GM18520 (cell line): ENCODE results near the gene TTYH3.

ENCODE experiments used
- ATAC-seq: cut with Tn5 transposase; IDR thresholded peaks from one replicate; pipeline ENCODE4 v1.9.1; 2021; ENCODE audit not compliant: unreplicated experiment

Gene TTYH3

DNA sequence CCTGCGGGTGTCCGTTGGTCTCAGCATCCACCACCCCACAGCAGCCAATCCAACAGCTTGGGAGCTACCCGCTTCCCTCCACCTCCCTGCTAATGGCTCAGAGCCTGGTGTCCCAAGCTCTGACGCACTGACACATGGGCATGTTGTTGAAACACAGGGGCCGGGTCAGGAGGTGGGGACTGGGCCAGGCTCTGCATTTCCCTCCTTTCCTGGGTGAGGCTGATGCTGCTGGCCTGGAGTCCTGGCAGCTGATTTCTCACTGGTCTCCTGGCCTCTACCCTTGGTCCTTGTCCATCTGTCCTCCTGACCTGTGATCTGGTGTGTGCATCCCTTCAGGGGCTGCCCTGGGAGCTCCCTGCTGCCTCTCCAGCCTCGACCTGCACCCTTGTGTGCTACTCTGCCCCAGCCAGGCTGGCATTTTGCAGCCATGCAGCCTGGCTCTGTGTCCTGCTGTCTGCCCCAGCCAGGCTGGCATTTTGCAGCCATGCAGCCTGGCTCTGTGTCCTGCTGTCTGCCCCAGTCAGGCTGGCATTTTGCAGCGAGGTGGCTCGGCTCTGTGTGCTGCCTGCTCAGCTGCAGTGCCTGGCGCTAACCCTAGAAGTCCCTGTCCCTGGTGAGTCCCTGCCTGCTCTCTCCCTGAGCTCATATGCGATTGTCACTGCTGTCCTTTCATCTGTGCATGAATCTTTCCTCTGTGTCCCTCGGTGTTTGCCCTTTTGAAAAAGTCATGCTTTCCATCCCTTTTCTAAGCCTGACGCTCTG lies 70.2 kb downstream of the TTYH3 start:
- ATAC-seq, result no peak

DNA sequence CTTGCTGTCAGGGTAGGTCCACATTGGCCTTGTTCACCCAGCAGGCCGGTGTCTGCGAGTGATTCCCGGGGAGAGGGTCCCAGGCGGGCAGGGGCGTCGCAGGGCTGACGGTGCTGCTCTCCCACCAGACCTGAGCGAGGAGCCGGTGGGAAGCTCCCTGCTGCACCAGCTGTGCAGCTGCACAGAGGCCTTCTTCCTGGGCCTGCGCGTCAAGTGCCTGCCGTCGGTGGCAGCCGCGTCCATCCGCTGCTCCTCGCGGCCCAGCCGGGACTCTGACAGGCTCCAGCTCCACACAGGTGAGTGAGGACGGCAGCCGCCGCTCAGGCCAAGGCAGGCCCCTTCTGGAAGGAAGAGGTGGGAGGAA lies 70.8 kb downstream of the TTYH3 start:
- ATAC-seq, result no peak

DNA sequence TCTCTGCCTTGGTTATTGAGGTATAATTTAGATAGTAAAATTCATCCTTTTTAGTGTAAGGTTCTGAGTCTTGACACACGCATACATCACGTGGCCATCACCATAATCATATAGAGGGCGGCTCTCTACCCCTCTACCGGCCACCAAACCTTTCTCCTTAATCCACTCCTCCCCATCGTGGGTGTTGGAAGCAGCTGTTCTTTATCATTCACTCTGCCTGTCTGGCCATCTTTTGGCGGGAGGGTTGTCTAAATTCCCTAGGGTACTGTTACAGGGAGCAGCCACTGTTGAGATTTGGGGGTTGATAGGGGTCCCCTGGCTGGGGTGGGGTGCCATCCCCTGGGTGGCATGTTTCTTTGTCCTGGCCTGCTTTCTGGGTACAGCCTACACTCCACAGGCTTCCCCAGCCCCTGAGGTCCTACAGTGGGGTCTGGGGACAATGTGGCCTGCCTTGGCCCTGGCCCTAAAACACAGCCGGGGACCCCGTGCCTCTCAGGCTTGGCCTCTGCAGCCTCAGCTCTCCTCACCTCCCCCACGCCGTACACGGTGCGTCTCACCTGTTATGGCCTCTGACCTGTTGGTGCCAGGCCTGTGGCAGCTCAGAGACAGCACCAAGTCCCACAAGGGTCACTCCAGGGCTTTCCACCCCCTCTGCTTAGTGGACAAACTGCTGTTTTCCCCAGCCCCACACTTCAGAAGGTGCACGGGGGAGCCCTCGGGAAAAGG lies 73.7 kb downstream of the TTYH3 start:
- no peak for ATAC-seq

DNA sequence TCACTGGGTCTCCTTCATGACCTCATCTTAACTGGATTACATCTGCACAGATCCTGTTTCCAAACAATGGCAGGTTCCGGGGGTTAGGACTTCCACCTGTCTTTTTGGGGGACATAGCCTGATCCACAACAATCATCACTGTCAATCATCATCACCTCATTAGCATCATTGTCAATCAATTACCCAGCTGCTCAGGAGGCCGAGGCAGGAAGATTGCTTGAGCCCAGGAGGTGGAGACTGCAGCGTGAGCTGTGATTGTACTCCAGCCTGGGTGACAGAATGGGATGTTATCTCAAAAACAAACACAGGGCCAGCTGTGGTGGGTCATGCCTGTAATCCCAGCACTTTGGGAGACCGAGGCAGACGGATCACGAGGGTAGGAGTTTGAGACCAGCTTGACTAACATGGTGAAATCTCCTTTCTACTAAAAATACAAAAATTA lies 74.9 kb downstream of the TTYH3 start:
- ATAC-seq, result no peak

DNA sequence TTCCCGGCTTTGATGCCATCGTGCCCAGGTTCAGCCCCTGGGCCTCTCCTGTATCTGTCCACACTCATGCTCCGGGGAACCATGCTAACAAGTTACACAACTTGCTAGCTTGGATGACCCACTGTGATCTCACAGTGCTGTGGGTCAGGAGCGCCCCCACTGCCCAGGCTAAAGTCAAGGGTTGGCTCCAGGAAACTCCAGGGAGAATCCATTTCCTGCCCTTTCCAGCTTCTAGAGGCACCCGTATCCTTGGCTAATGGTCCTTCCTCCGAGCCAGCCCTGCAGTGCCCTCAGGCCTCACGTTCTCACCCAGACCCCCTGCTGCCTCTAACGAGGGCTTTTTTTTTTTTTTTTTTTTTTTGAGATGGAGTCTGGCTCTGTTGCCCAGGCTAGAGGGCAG lies 75.7 kb downstream of the TTYH3 start:
- no peak for ATAC-seq

DNA sequence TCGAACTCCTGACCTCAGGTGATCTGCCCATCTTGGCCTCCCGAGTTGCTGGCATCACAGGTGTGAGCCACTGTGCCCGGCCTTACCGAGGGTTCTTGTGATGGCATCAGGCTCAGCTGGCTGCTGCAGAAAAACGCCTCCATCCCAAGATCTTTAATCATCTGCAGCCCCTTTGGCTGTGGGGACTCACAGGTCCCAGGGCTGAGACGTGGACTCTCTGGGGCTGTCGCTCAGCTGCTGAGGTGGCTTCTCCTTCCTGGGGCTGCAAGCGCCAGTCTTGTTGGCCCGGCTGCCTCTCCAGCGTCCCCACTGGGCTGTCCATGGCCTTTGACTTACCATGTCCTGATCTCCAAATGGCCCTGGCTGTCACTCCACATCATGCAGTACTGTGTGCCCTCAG lies 76.3 kb downstream of the TTYH3 start:
- no peak for ATAC-seq

DNA sequence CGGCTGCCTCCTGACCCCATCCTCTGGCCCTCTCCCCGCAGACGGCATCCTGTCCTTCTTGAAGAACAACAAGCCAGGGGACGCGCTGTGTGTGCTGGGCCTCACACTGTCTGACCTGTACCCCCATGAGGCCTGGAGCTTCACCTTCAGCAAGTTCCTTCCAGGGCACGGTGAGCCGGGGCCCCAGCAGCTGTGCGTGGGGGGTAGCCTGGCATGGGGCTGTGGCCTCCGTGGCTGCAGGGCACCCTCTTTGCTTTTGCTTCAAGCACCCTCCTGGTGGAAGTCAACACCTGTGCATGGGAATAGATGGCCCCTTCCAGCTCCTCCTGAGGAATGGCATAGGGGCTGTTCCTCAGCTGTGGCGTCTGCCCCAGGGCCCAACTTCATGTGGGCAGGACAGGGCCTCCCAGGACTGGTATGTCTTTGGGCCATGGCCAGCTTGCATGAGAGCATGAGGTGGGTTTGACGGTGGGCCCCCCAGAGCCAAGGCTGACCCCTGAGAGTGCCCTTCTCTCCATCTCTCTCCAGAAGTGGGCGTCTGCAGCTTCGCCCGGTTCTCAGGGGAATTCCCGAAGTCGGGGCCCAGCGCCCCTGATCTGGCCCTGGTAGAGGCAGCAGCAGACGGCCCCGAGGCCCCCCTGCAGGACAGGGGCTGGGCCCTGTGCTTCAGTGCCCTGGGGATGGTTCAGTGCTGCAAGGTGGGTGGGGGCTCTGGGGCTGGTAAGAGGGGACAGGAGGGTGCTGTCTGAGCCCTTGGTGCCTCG lies 76.9 kb downstream of the TTYH3 start:
- no peak for ATAC-seq

DNA sequence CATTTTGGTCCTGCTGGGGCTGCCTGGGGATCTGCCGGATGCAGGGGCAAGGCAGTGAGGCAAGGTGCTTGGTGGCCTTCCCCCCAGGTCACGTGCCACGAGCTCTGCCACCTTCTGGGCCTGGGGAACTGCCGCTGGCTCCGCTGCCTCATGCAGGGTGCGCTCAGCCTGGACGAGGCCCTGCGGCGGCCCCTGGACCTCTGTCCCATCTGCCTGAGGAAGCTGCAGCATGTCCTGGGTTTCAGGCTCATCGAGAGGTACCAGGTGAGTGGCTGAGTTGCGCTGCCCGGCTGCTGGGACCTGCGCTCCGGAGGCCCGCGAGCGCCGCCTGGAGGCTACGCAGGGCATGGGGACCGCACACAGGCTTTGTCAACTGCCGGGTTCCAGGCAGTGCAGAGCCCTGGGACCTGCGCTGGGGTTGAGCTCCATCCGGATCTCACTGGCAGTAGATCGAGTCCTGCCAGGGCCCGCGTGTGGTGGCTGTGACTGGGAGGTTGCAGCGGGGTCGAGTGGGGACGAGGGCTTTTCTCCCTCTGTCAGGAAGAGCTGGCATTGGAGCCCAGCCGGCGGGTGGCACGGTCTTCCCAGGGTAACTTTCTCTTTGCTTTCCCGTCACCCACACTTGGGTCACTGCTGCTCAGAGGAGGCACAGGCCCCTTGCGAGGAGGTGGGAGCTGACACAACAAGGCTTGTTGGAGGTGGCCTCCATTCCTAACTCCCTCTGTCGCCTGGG lies 77.9 kb downstream of the TTYH3 start:
- peak; percentile 67 for ATAC-seq

DNA sequence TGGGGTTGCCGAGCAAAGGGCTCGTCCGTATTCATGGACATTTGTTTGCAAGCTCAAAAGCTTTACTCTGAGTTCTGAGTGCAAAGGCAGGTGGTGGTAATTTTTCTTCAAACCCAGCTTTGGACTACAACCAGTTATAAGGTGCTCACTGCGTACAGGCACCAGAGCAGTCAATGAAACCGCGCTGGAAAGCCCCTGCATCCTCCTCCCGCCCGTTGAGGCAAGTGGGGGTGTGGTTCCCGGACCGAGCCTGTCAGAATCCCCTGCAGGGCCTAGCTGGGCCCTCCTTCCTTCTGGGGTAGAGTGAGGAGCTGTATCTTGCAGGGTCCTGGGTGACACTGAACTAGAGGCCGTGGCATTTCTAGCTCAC lies 78.5 kb downstream of the TTYH3 start:
- ATAC-seq, result peak; percentile 46

DNA sequence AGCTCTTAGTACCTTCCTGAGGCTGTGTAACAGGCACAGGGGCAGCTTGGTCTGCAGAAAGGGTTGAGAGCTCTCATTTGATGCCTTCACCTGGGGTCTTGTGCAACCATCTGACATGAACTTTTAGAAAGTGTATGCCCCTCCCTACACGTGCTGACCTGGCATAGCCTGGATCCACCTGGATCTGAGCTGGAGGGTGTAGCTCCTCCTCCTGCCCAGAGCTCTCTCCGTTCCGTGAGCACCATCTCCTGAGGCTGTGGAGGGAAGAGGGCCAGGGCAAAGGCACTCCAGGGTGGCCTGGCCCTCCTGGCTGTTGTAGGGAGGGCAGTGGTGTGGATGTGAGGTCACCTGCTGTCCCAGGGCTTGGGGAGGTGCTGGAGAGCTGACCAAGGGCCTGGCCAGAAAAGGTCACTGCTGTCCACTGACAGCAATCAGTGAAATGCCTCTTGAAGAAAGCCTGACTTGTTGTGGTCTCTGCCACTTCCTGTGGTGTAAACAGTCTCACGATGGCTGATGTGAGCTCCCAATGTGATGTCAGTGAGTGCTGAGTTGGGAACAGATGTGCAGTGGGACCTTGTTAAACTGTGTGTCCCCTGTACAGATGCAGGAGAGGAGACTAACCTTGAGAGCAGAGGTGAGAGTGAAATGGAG lies 79.2 kb downstream of the TTYH3 start:
- ATAC-seq, result no peak

DNA sequence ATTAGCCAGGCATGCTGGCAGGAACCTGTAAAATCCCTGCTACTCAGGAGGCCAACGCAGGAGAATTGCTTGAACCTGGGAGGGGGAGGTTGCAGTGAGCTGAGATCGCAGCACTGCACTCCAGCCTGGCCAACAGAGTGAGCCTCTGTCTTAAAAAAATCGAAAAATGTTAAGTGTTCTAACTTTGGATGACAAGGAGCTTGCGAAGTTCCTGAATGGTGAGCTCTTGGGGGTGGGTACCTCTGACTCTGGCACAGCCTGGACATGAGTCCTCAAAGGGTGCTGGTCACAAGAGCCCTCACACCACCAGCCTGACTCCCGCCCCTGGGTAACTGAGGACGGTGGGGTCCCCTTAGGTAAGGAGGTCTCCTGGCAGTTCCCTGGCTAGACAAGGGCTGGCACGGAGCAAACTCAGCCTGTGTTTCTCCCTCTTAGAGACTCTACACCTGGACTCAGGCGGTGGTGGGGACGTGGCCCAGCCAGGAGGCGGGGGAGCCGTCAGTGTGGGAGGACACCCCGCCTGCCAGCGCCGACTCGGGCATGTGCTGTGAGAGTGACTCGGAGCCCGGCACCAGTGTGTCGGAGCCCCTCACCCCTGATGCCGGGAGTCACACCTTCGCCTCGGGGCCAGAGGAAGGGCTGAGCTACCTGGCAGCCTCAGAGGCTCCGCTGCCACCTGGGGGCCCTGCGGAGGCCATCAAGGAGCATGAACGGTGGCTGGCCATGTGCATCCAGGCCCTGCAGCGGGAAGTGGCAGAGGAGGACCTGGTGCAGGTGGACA lies 80.3 kb downstream of the TTYH3 start:
- no peak for ATAC-seq

DNA sequence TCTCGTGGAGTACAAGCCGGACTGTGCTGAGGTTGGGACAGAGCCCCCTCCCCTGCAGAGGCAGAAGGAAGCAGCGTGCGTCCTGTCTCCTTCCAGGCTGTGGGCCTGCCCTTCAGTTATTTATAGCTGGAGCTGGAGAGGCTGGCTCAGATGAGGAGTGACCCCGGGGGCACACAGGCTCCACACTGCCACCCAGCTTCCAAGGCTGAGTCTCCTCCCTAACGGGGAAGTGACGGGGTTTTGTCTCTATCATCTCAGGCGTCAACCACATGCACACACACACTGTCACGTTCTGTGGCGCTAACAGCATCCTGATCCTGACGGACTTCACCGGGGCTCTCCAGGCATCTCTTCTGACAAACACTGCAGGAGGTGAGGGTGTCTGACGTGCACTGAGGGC lies 81.6 kb downstream of the TTYH3 start:
- ATAC-seq, result no peak

DNA sequence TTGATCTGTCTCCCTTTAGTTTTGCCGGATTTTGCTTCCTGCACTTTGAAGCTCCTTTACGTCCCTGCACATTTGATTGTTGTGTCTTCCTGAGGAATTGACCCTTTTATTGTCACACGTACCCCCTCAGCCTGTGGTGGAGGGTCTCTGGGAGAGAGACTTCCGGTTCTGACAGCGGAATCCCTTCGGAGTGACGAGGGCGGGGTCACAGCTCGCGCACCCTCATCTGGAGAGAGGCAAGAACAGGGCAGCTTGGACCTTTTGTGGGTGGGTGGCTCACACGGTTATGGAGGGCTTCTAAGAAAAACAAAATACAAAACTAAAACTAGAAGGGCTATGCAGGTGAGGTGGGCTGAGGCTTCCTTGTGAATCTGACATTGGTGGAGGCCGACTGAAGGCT lies 82.2 kb downstream of the TTYH3 start:
- no peak for ATAC-seq
